DND-41 (cell line): ENCODE data around the gene AKNA.
"Not testable (repeated sequence)": the region's sequence is repeated elsewhere in the genome, so short reads cannot be mapped to it uniquely, and the experiment has no call there.

Experiments used
- ATAC-seq: fragments of 200-7000 bp; cut with Tn5 transposase; 3 replicates; pipeline ENCODE4 v1.9.1; 2021; ENCODE audit warnings: low read depth; ENCODE audit not compliant: insufficient read depth
- DNase-seq: peaks from one replicate; pipeline ENCODE4 v3.0.0-alpha.2; 2020
- H2AFZ ChIP-seq: 2 replicates; pipeline ENCODE4 v1.6.0; 2012; ENCODE audit warnings: low read depth, low read length
- H3K27ac ChIP-seq: 2 replicates; pipeline ENCODE4 v1.5.1; 2012; ENCODE audit warnings: low read length, inconsistent platforms
- H3K27me3 ChIP-seq: fragments of 200-600 bp; sonication (generic); 2 replicates; pipeline ENCODE4 v1.6.0; 2012; ENCODE audit warnings: low read length, mild to moderate bottlenecking, inconsistent platforms; ENCODE audit not compliant: insufficient read depth, poor library complexity
- H3K36me3 ChIP-seq: 2 replicates; pipeline ENCODE4 v1.5.1; 2012; ENCODE audit warnings: low read length, inconsistent platforms; ENCODE audit not compliant: insufficient read depth
- H3K4me1 ChIP-seq: 2 replicates; pipeline ENCODE4 v1.5.1; 2012; ENCODE audit warnings: mild to moderate bottlenecking, low read length; ENCODE audit not compliant: insufficient read depth
- H3K4me2 ChIP-seq: 2 replicates; pipeline ENCODE4 v1.6.0; 2012; ENCODE audit warnings: mild to moderate bottlenecking, moderate library complexity, low read length, inconsistent platforms; ENCODE audit not compliant: insufficient read depth
- H3K4me3 ChIP-seq, 2 experiments: fragments of 200-600 bp in 1 of 2; shearing (Covaris generic) in 1 of 2; 2 replicates each; pipeline ENCODE4 v1.5.1; 2012 to 2016; ENCODE audit warnings: inconsistent platforms in 2 of 2, low read length in 2 of 2, mild to moderate bottlenecking in 2 of 2, low read depth in 1 of 2, moderate library complexity in 1 of 2
- H3K79me2 ChIP-seq: 2 replicates; pipeline ENCODE4 v1.6.0; 2012; ENCODE audit warnings: low read length, inconsistent platforms; ENCODE audit not compliant: insufficient read depth
- H3K9ac ChIP-seq: 2 replicates; pipeline ENCODE4 v1.6.0; 2012; ENCODE audit warnings: low read depth, mild to moderate bottlenecking, inconsistent platforms, low read length, moderate library complexity
- H3K9me3 ChIP-seq: 2 replicates; pipeline ENCODE4 v1.5.1; 2012; ENCODE audit warnings: low read length, moderate library complexity, mild to moderate bottlenecking, inconsistent platforms; ENCODE audit not compliant: insufficient read depth, severe bottlenecking
- H4K20me1 ChIP-seq: 2 replicates; pipeline ENCODE4 v1.6.0; 2012; ENCODE audit warnings: low read length; ENCODE audit not compliant: insufficient read depth
- EZH2 ChIP-seq: IDR thresholded peaks from 3 replicates; pipeline ENCODE4 v1.6.1; 2012; ENCODE audit warnings: borderline replicate concordance, low read depth, mild to moderate bottlenecking, moderate library complexity, low read length, inconsistent platforms; ENCODE audit not compliant: severe bottlenecking
- TF ChIP-seq, protein P1 (sequence below): IDR thresholded peaks from 2 replicates; pipeline ENCODE4 v1.5.1; 2012; ENCODE audit warnings: borderline replicate concordance, low read length, moderate library complexity, mild to moderate bottlenecking; ENCODE audit not compliant: poor library complexity, severe bottlenecking; ENCODE audit errors: extremely low read depth

The AKNA gene

DNA sequence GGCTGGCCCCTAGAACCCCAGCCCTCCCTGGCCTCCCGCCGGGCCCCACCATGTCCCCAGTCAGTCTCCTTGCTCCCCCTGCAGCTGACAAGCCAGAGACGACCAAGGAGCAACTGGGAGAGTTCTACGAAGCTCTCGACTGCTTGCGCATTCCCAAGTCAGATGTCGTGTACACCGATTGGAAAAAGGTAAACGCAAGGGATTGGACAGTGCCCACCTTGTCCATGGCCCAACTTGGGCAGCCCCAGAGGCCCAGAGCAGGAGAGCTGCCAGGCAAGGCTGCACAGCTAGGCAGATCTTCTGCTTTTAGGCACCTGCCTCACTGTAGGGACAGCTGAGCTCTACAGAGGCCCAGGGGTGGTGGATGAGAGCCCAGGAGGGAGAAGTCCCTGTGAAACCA lies 62.8 kb downstream of the AKNA start:
- not testable (repeated sequence) for H3K4me2 ChIP-seq, H3K4me1 ChIP-seq, H3K36me3 ChIP-seq, H3K9me3 ChIP-seq, H2AFZ ChIP-seq, H3K9ac ChIP-seq, H3K4me3 ChIP-seq, H3K79me2 ChIP-seq, H3K27me3 ChIP-seq, H4K20me1 ChIP-seq, H3K27ac ChIP-seq, DNase-seq
- peak; percentile 28; the same call in 1 of the 3 replicates for ATAC-seq

DNA sequence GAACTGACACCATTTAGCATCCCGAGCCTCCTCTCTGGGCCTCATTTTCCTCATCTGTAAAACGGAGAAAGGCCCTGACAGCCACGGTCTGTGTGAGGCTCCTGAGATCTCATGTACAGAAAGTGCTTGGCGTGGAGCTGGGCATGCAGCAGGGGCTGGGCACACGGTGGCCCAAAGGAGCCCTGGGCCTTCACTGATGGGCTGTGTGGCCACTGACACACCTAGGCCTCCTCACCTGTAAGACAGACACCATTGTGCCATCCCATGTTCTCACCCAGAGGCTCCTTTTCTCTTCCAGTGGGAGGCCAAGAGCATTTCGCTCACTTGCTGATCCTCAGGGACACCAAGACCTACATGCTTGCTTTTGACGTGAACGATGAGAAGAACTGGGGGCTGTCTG lies 63.3 kb downstream of the AKNA start:
- Histone ChIP-seq H3K9me3 (no peaks in the 10 kb centered on the region), H3K4me2 (no peak overlapping the region), H4K20me1 (no peaks in the 10 kb centered on the region), H3K27me3 (no peaks in the 10 kb centered on the region), H3K9ac (no peak overlapping the region), H3K4me3 (no peak overlapping the region), H2AFZ (no peak overlapping the region), H3K27ac (no peak overlapping the region), H3K4me1 (no peaks in the 10 kb centered on the region), H3K79me2 (no peaks in the 10 kb centered on the region), H3K36me3 (no peaks in the 10 kb centered on the region)
- no peak for TF ChIP-seq EZH2
- TF ChIP-seq, protein P1, sequence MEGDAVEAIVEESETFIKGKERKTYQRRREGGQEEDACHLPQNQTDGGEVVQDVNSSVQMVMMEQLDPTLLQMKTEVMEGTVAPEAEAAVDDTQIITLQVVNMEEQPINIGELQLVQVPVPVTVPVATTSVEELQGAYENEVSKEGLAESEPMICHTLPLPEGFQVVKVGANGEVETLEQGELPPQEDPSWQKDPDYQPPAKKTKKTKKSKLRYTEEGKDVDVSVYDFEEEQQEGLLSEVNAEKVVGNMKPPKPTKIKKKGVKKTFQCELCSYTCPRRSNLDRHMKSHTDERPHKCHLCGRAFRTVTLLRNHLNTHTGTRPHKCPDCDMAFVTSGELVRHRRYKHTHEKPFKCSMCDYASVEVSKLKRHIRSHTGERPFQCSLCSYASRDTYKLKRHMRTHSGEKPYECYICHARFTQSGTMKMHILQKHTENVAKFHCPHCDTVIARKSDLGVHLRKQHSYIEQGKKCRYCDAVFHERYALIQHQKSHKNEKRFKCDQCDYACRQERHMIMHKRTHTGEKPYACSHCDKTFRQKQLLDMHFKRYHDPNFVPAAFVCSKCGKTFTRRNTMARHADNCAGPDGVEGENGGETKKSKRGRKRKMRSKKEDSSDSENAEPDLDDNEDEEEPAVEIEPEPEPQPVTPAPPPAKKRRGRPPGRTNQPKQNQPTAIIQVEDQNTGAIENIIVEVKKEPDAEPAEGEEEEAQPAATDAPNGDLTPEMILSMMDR: no peak
- ATAC-seq (no peak), DNase-seq (no peak)

DNA sequence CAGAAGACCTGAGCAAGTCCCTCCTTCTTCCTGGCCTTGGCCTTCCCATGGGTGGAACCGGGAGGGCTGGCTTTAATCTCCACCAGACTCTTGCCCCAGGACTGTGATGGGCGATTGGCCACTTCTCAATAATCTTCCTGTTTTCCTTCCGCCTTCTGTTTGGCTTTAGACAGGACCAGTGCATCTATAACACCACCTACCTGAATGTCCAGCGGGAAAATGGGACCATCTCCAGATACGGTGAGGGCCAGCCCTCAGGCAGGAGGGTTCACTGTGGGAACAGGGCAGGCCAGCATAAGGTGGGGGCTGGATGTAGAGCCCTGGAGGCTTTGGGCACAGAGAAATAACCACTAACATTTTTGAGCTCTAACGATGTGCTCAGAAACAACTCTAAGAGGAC lies 63.9 kb downstream of the AKNA start:
- not testable (repeated sequence) for H3K4me2 ChIP-seq, DNase-seq, H3K9ac ChIP-seq, H3K9me3 ChIP-seq, ATAC-seq, H3K36me3 ChIP-seq, H4K20me1 ChIP-seq, H3K27ac ChIP-seq, H3K4me1 ChIP-seq, H3K27me3 ChIP-seq, H2AFZ ChIP-seq, H3K79me2 ChIP-seq, H3K4me3 ChIP-seq

DNA sequence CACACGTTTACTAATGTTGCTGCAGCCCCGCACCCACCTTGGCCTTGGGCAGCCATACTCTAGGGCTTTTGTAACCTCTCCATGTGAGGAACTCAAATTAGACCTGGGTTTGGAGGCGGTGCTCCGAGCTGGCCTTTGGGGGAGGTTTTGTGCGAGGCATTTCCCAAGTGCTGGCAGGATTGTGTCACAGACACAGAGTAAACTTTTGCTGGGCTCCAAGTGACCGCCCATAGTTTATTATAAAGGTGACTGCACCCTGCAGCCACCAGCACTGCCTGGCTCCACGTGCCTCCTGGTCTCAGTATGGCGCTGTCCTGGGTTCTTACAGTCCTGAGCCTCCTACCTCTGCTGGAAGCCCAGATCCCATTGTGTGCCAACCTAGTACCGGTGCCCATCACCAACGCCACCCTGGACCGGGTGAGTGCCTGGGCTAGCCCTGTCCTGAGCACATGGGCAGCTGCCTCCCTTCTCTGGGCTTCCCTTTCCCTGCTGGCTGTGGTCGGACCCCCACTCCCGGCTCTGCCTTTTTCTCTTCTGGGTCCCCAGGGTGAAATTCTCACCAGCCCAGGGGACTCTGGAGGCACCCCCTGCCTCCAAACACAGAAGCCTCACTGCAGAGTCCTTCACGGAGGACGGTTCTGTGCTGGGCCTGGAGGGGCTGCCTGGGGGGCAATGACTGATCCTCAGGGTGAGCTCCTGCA lies 64.8 kb downstream of the AKNA start, which contains the start of gene ORM1:
Gene ORM1, plus strand, starts transcription at position 268 of the 701 bp plus-strand sequence. Its CDS starts 36 bp downstream, at position 304.
- H3K79me2 ChIP-seq, H3K4me3 ChIP-seq, H3K9ac ChIP-seq, H3K9me3 ChIP-seq, DNase-seq, H3K4me1 ChIP-seq, H2AFZ ChIP-seq, H3K4me2 ChIP-seq, H4K20me1 ChIP-seq, H3K27ac ChIP-seq, ATAC-seq, H3K27me3 ChIP-seq, H3K36me3 ChIP-seq: not testable (repeated sequence)

DNA sequence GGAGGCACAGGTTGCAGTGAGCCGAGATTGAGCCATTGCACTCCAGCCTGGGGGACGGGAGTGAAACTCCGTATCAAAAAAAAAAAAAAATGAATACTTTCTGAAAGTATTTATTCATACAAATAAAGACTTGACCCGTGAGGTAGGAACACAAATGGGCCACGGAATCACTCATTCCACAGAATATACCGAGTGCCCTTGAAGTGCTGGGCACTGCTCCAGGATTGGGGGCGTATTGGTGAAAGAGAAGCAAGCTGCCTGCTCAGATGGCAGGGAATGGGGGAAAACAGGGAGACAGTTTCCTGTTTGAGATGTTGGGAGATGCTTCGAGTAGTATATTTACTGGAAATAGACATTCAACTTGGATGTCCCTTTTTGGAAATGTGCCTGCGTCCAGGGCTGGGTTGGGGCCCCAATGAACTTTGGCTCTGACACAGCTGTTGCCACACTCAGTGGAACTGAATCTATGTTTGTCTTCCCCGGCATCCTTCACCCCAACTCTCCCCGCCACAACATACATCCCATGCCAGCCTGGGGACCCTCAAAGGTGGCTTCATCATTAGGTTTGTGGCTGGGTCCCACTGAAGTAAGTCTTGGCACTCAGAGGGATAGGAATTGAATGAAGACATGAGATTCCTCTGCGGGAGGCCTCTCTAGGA lies 65.5 kb downstream of the AKNA start:
- H3K27ac ChIP-seq, H3K79me2 ChIP-seq, H3K27me3 ChIP-seq, H3K4me2 ChIP-seq, DNase-seq, H2AFZ ChIP-seq, H3K4me3 ChIP-seq, H3K36me3 ChIP-seq, H4K20me1 ChIP-seq, ATAC-seq, H3K9me3 ChIP-seq, H3K9ac ChIP-seq: not testable (repeated sequence)
- H3K4me1 ChIP-seq: peaks cover 13% of the 10 kb centered on the region
